ENCODE measurements around the gene HOXD3. TPM values are rescaled to one million over a fixed set of nuclear protein-coding genes. Genes with fewer than 3 reads are reported as not detected.

Gene HOXD3
- total and polyA plus RNA-seq, 10 donors, result 1.2 to 15.3 (median 7.7) TPM

GRCh38 chr2:176118601-176119339 is 38.3 kb upstream of the HOXD3 start:
- Histone ChIP-seq H3K4me3 (peak overlapping the region in 1 of 8 donors; percentile 31), H3K4me1 (peaks cover 0 to 46% (median 25%) of the 10 kb centered on the region in 6 donors), H3K27me3 (replicated peaks in 1 of 7) (peaks cover 13 to 100% (median 100%) of the 10 kb centered on the region in 7 donors), H3K27ac (no peak overlapping the region), H3K36me3 (no peaks in the 10 kb centered on the region), H3K9me3 (peaks cover 0 to 11% (median 0%) of the 10 kb centered on the region in 8 donors)
- no peak for DNase-seq
- TF ChIP-seq CTCF (IDR thresholded peaks at IDR 0.05 in 8 of 11, conservative IDR thresholded peaks at IDR 0.05 in 3 of 11) (peak in 4 of 11 experiments; percentile 17 to 36 (median 26)), POLR2AphosphoS5 (IDR thresholded peaks at IDR 0.05) (peak in 1 of 3 donors; percentile 12), POLR2A (IDR thresholded peaks at IDR 0.05) (no peak)
- intact Hi-C loops (cut with DNase I; ENCODE audit: low total_unique reads), result loop anchor here (10.0 kb wide), 1 partner anchor 696 kb away; no protein-coding TSS in a partner anchor
- 11 to 17% (median 12%) methylated on average over 24 of the region's 24 CpGs for whole genome bisulfite sequencing, 5 donors

- H3K9me3 ChIP-seq, result peaks cover 0 to 11% (median 0%) of the 10 kb centered on the region in 8 donors
- intact Hi-C loops (cut with DNase I; ENCODE audit: low total_unique reads), result no loop called here
- WGBS, 5 donors, result 27 to 40% (median 29%) methylated on average over 13 of the region's 13 CpGs
- peaks cover 0 to 50% (median 27%) of the 10 kb centered on the region in 6 donors for H3K4me1 ChIP-seq
- H3K27ac ChIP-seq, result no peak overlapping the region
- TF ChIP-seq POLR2A (IDR thresholded peaks at IDR 0.05) (no peak), CTCF (IDR thresholded peaks at IDR 0.05 in 8 of 11, conservative IDR thresholded peaks at IDR 0.05 in 3 of 11) (no peak), POLR2AphosphoS5 (IDR thresholded peaks at IDR 0.05) (no peak)
- H3K36me3 ChIP-seq, result no peaks in the 10 kb centered on the region
- DNase-seq, result no peak
- H3K4me3 ChIP-seq, result no peak overlapping the region
- peaks cover 13 to 100% (median 99%) of the 10 kb centered on the region in 7 donors for H3K27me3 ChIP-seq (replicated peaks in 1 of 7)
Measured at GRCh38 chr2:176120364-176121189, 36.5 kb upstream of the HOXD3 start.

GRCh38 chr2:176121190-176122051 is 35.7 kb upstream of the HOXD3 start:
- Histone ChIP-seq H3K27ac (peak overlapping the region in 5 of 8 donors; percentile 79 to 85 (median 82)), H3K4me1 (peaks cover 0 to 42% (median 27%) of the 10 kb centered on the region in 6 donors), H3K36me3 (no peaks in the 10 kb centered on the region), H3K4me3 (peak overlapping the region in 6 of 8 donors; percentile 7 to 69 (median 45)), H3K9me3 (peaks cover 0 to 10% (median 0%) of the 10 kb centered on the region in 8 donors), H3K27me3 (replicated peaks in 1 of 7) (peaks cover 13 to 100% (median 99%) of the 10 kb centered on the region in 7 donors)
- 12 to 22% (median 18%) methylated on average over 28 to 53 of the region's 53 CpGs for WGBS, 5 donors
- TF ChIP-seq POLR2A (IDR thresholded peaks at IDR 0.05) (no peak), CTCF (IDR thresholded peaks at IDR 0.05 in 8 of 11, conservative IDR thresholded peaks at IDR 0.05 in 3 of 11) (no peak), POLR2AphosphoS5 (IDR thresholded peaks at IDR 0.05) (no peak)
- intact Hi-C loops (cut with DNase I; ENCODE audit: low total_unique reads), result no loop called here
- no peak for DNase-seq

Data from spleen (tissue), 11 donors.